WTC11 (cell line): ENCODE results near the gene AMPD3. TPM values are rescaled to one million over a fixed set of nuclear protein-coding genes. Genes with fewer than 3 reads are reported as not detected.

Experiments
- ATAC-seq: fragments of 200-7000 bp; cut with Tn5 transposase; 2 replicates; pipeline ENCODE4 v1.10.0; 2021; ENCODE audit warnings: mild to moderate bottlenecking, moderate library complexity
- CTCF ChIA-PET: fragments of 300-600 bp; sonication (Branson Sonifier 250); formaldehyde crosslinking; loops from one replicate; lab custom pipeline; 2021; ENCODE audit warnings: antibody characterized with exemption; lab: Charles Lee
- POLR2A ChIA-PET: fragments of 350-600 bp; sonication (Branson Sonifier 250); formaldehyde crosslinking; loops from one replicate; lab custom pipeline; 2021; ENCODE audit warnings: antibody characterized with exemption; lab: Charles Lee
- DNase-seq: peaks from one replicate; pipeline ENCODE4 v3.0.0; 2021; ENCODE audit warnings: low spot score
- H3K27ac Mint-ChIP-seq: 2 replicates; pipeline ENCODE4 v1.8.0; 2021; ENCODE audit warnings: mixed read lengths
- H3K27me3 Mint-ChIP-seq: 2 replicates; pipeline ENCODE4 v1.8.0; 2021; ENCODE audit warnings: low read depth, mild to moderate bottlenecking, moderate library complexity, mixed read lengths
- H3K36me3 Mint-ChIP-seq: 2 replicates; pipeline ENCODE4 v1.8.0; 2021; ENCODE audit warnings: mixed read lengths
- H3K4me1 Mint-ChIP-seq: 2 replicates; pipeline ENCODE4 v1.8.0; 2022; ENCODE audit warnings: mixed read lengths
- H3K4me3 Mint-ChIP-seq: 2 replicates; pipeline ENCODE4 v1.8.0; 2021; ENCODE audit warnings: mild to moderate bottlenecking, moderate library complexity, mixed read lengths
- H3K9me3 Mint-ChIP-seq: 2 replicates; pipeline ENCODE4 v1.8.0; 2021; ENCODE audit warnings: mixed read lengths
- CBFB ChIP-seq: sonication (generic); formaldehyde crosslinking; IDR thresholded peaks from 2 replicates; pipeline ENCODE4 v1.8.1; 2022; ENCODE audit warnings: mild to moderate bottlenecking, low read depth, missing genetic modification reagents
- CREB1 ChIP-seq: sonication (generic); formaldehyde crosslinking; IDR thresholded peaks from 2 replicates; pipeline ENCODE4 v1.8.0; 2023; ENCODE audit warnings: mild to moderate bottlenecking, missing genetic modification reagents
- CTCF ChIP-seq: fragments of 200-600 bp; IDR thresholded peaks from 2 replicates; pipeline ENCODE4 v1.8.0; 2022; ENCODE audit warnings: antibody characterized with exemption
- E2F5 ChIP-seq: sonication (generic); formaldehyde crosslinking; IDR thresholded peaks from 2 replicates; pipeline ENCODE4 v1.8.1; 2022; ENCODE audit warnings: mild to moderate bottlenecking, moderate library complexity, missing genetic modification reagents
- ELF4 ChIP-seq: sonication (generic); formaldehyde crosslinking; IDR thresholded peaks from 2 replicates; pipeline ENCODE4 v1.8.1; 2022; ENCODE audit warnings: low read depth, mild to moderate bottlenecking, moderate library complexity, missing genetic modification reagents
- EMX1 ChIP-seq: fragments of 250-450 bp; sonication (Bioruptor Pico); IDR thresholded peaks from 2 replicates; pipeline ENCODE4 v1.8.0; 2021; ENCODE audit warnings: mild to moderate bottlenecking
- ETV6 ChIP-seq: sonication (generic); formaldehyde crosslinking; IDR thresholded peaks from 2 replicates; pipeline ENCODE4 v1.8.1; 2022; ENCODE audit warnings: mild to moderate bottlenecking, missing genetic modification reagents
- FOXP4 ChIP-seq: sonication (generic); formaldehyde crosslinking; IDR thresholded peaks from 2 replicates; pipeline ENCODE4 v1.8.0; 2022; ENCODE audit warnings: mild to moderate bottlenecking, missing genetic modification reagents
- MLX ChIP-seq: sonication (generic); formaldehyde crosslinking; IDR thresholded peaks from 2 replicates; pipeline ENCODE4 v1.8.1; 2023; ENCODE audit warnings: mild to moderate bottlenecking, missing genetic modification reagents, moderate library complexity
- NFE2L1 ChIP-seq: sonication (generic); formaldehyde crosslinking; IDR thresholded peaks from 2 replicates; pipeline ENCODE4 v1.8.1; 2023; ENCODE audit warnings: missing genetic modification reagents
- PREB ChIP-seq: sonication (generic); formaldehyde crosslinking; IDR thresholded peaks from 2 replicates; pipeline ENCODE4 v1.8.1; 2022; ENCODE audit warnings: mild to moderate bottlenecking, missing genetic modification reagents, moderate library complexity, borderline replicate concordance
- RELA ChIP-seq: sonication (generic); formaldehyde crosslinking; IDR thresholded peaks from 2 replicates; pipeline ENCODE4 v1.8.1; 2022; ENCODE audit warnings: missing genetic modification reagents, mild to moderate bottlenecking, borderline replicate concordance
- RORB ChIP-seq: fragments of 250-450 bp; sonication (Bioruptor Pico); IDR thresholded peaks from 2 replicates; pipeline ENCODE4 v1.9.0; 2021; ENCODE audit warnings: mild to moderate bottlenecking
- TEAD1 ChIP-seq: sonication (generic); formaldehyde crosslinking; IDR thresholded peaks from 2 replicates; pipeline ENCODE4 v1.8.0; 2022; ENCODE audit warnings: mild to moderate bottlenecking, missing genetic modification reagents
- TEAD4 ChIP-seq: sonication (generic); formaldehyde crosslinking; IDR thresholded peaks from 2 replicates; pipeline ENCODE4 v1.8.0; 2022; ENCODE audit warnings: mild to moderate bottlenecking, missing genetic modification reagents
- ZNF423 ChIP-seq: fragments of 250-450 bp; sonication (Bioruptor Pico); IDR thresholded peaks from 2 replicates; pipeline ENCODE4 v2.1.2; 2022; ENCODE audit warnings: mild to moderate bottlenecking, moderate library complexity
- total RNA-seq: library from RNA; stranded (reverse); gene quantifications from 3 replicates; pipeline ENCODE4 v1.2.3, GENCODE V29; 2021

The AMPD3 gene
- total RNA-seq, 1 experiment from 2014 or later = 6.4 TPM

GRCh38 chr11:10496296-10496936, 41.4 kb downstream of the AMPD3 start:
- CTCF ChIA-PET = no interaction called here
- H3K36me3 Mint-ChIP-seq = peaks cover 19% of the 10 kb centered on the region
- POLR2A ChIA-PET = interaction anchor here (0.7 kb wide), 1 partner anchor 44 kb away, joined by 3 read pairs; no protein-coding TSS in a partner anchor
- no peaks in the 10 kb centered on the region for H3K27me3 Mint-ChIP-seq
- DNase-seq (no peak), ATAC-seq (no peak)
- H3K4me1 Mint-ChIP-seq = peaks cover 11% of the 10 kb centered on the region
- H3K4me3 Mint-ChIP-seq = no peak overlapping the region
- no peak overlapping the region; the same call in 1 of the 2 replicates for H3K27ac Mint-ChIP-seq
- no peak for TF ChIP-seq CREB1 (CRISPR knock-in tag)
- peaks cover 7% of the 10 kb centered on the region for H3K9me3 Mint-ChIP-seq

- ATAC-seq (no peak), DNase-seq (no peak)
- CTCF ChIA-PET = interaction anchor here (0.5 to 1.4 kb wide), 3 partner anchors 43 to 796 kb away, joined by 3 read pairs; partner anchors contain the start of gene RNF141
- Mint-ChIP-seq H3K27me3 (no peaks in the 10 kb centered on the region), H3K4me1 (peaks cover 7% of the 10 kb centered on the region), H3K4me3 (no peak overlapping the region), H3K27ac (no peak overlapping the region), H3K9me3 (peaks cover 7% of the 10 kb centered on the region), H3K36me3 (peaks cover 19% of the 10 kb centered on the region)
- no peak for TF ChIP-seq FOXP4 (CRISPR knock-in tag)
- no peak for TF ChIP-seq ZNF423 (CRISPR knock-in tag)
- TF ChIP-seq CTCF = no peak
- no peak for TF ChIP-seq RORB (CRISPR knock-in tag)
- TF ChIP-seq EMX1 (CRISPR knock-in tag) = no peak
- no peak for TF ChIP-seq CBFB
- no peak for TF ChIP-seq E2F5 (CRISPR knock-in tag)
- no peak for TF ChIP-seq ELF4 (CRISPR knock-in tag)
- no peak for TF ChIP-seq ETV6 (CRISPR knock-in tag)
- no peak for TF ChIP-seq MLX
- no peak for TF ChIP-seq PREB (CRISPR knock-in tag)
- TF ChIP-seq RELA (CRISPR knock-in tag) = no peak
- TF ChIP-seq TEAD4 (CRISPR knock-in tag) = no peak
- TF ChIP-seq TEAD1 (CRISPR knock-in tag) = no peak
- TF ChIP-seq NFE2L1 = no peak
- POLR2A ChIA-PET = no interaction called here
Measured at GRCh38 chr11:10497371-10498021, 42.4 kb downstream of the AMPD3 start.
